HG03108 (cell line): ENCODE results near the gene ARHGAP15.

Experiments
- ATAC-seq: cut with Tn5 transposase; IDR thresholded peaks from one replicate; pipeline ENCODE4 v1.9.1; 2021; ENCODE audit warnings: moderate library complexity; ENCODE audit not compliant: unreplicated experiment

The ARHGAP15 gene

GRCh38 chr2:143334837-143335236 lies 205.6 kb downstream of the ARHGAP15 start:
- no peak for ATAC-seq

GRCh38 chr2:143336719-143337210 lies 207.5 kb downstream of the ARHGAP15 start:
- ATAC-seq = no peak

GRCh38 chr2:143341478-143341877 lies 212.3 kb downstream of the ARHGAP15 start:
- no peak for ATAC-seq

DNA sequence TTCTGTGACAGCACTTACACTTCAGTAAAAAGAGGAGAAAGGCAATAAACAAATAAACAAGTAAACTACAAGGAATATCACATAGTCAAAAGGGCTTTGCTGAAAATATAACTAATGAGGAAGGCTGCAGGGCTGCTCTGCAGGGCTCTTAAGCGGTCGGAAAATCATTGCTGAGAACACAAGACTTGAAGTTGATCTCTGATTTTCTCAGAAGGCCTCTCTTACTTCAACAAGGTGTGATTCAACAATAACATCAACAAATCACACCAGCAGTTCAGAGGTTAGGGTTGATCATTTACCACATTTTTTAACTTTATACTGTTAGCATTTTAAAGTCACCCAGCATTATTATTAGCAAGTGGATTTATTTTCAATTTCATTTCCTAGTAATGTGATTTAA lies 215.6 kb downstream of the ARHGAP15 start:
- no peak for ATAC-seq

GRCh38 chr2:143345887-143346787 lies 216.9 kb downstream of the ARHGAP15 start:
- ATAC-seq = no peak

- ATAC-seq = no peak
These were observed 218.1 kb downstream of the ARHGAP15 start for GRCh38 chr2:143347271-143347695.

DNA sequence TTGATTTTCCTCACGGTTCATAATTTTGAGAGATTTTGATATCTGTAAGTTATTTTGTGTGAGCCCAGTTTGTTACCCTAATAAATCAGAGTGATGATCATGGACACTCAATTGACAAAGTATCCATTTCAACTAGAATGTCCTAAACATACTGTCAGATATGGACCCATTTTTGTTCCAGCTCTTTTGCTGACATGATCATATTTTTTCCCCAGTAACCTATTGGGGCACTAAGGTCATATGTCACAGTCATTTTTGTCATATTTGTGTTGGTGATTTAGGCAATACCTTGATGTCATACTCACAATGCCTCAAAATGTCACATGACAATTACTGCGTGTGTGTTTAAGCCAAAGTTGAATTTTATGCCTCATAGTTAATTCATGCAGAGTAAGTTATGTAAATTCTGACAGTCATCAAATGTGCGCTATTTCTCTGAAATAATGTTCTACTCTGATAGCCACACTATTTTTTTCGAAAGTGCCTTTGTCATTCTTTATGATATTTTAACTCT lies 218.7 kb downstream of the ARHGAP15 start:
- ATAC-seq = no peak

DNA sequence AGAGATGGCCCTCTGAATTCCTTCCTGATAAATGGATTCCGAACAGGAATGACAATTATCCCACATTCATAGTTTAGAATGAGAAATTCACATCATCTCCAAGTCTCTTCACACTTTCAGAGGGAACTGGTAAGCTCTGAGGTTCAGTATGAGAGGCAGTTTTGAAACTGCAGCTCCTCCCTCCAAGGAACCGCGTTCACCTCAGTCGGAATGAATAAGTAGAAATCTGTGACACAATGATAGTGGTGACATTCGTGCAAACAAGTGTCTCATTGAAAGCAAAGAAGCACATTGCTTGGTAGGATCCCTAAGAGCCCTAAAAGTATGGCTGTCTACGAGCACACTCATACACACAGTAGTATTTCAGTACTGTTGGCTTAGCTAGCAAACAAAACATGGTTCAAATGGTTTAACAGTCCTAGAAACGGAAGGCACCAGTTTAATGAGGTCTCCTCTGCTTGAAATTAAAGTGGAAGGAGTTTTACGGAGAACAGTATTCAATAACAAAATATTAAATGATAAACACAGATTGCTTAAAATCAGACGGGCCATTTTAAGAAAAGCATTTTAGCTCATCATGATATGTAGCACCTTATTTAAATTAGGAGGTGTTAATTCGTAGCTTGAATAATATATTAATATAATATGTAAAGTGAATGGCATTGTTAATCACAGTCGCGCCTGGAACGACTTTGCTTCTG lies 225.0 kb downstream of the ARHGAP15 start:
- ATAC-seq = no peak

DNA sequence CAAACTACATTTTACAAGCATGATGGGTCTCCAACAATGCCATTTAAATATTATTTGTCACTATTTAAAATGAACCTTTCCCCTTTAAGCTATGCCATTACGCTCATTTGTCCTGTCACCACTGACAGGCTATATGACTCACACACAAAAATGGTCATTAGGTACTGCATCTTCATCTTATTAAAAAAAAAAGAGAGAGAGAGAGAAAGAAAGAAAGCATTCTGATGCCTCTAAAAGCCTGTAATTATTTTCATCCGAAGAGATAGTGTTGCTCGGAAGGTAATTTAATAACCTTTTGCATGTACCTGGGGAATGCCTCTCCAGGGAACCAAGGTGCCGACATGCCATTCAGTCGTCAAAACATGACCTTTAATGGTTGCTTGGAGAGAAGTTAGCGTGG lies 226.7 kb downstream of the ARHGAP15 start:
- ATAC-seq = no peak

- ATAC-seq = no peak
These were observed 227.1 kb downstream of the ARHGAP15 start for GRCh38 chr2:143356336-143356735.

DNA sequence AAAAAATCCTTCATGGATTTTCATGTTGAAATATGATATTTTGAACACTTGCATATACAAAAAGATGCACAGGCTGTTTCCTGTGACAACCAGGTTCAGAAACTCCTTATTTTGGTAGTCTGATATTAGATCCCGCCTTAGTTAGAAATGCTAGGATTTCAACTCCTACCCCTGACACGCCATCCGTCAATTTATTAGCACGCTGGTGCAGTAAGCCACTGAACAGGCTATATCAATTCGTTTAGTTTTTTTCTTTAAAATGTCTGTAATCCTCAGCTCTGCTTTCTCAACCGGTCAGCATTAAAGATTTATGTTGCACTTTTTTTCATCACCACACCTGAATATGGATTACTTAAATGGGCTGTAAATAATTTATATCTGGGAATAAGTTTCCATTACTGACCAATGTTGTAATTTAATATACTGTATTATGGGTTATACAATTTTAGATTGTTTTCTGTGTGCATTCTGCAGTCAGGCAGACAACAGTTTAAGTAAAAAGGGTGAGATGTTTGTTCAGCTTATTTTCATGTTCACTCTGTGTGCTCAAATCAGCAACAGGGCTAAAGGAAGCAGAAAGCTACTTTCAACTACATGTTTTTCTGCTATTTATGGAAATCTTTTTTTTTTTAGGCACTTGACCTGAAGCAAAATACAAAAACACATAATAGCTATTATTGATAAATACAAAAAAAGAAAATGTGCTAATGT lies 227.7 kb downstream of the ARHGAP15 start:
- no peak for ATAC-seq

- no peak for ATAC-seq
These were observed 228.7 kb downstream of the ARHGAP15 start for GRCh38 chr2:143357966-143358365.

DNA sequence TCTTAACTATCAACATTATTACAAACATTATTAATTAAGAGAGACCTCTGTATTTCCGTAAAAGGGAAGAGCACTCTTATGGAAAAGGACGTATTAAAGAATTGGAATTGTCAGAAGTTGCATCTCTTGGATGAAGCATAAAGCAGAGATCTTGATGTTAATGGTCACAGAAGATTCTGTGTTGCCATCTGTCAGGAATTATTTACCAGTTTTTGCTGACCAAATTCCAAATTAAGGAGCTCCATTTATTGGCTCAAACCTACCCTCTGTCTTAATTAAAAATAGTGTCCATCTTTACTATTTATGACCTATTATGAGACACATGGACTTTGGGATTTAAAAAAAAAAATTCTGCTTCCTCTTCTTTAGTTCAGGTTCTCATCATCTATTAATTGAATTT lies 232.1 kb downstream of the ARHGAP15 start:
- no peak for ATAC-seq

GRCh38 chr2:143371616-143372015 lies 242.4 kb downstream of the ARHGAP15 start:
- no peak for ATAC-seq

DNA sequence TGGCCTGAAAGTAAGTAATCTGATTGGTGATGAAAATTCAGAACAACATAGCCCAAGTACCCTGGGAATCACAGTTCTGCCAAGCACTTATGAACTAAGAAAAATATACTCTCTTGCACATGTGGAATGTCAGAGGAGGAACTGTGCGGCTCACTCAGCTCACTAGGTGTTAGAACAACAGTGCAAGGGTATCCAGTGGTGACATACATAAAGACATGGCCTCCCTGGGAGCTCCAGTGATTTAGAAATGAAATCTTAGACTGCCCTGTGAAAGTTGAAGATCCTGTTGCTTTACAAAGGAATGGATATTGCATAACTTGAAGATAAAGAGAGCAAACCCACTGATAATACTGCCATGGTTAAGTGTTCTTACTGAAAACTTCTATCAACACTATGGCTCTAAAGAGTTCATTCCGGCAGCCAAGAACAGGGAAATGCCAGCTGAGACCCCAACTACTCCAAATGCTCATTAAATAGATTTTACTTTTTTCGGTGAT lies 246.2 kb downstream of the ARHGAP15 start:
- ATAC-seq = no peak

GRCh38 chr2:143378996-143379395 lies 249.8 kb downstream of the ARHGAP15 start:
- ATAC-seq = no peak

GRCh38 chr2:143379955-143380354 lies 250.7 kb downstream of the ARHGAP15 start:
- ATAC-seq = no peak

DNA sequence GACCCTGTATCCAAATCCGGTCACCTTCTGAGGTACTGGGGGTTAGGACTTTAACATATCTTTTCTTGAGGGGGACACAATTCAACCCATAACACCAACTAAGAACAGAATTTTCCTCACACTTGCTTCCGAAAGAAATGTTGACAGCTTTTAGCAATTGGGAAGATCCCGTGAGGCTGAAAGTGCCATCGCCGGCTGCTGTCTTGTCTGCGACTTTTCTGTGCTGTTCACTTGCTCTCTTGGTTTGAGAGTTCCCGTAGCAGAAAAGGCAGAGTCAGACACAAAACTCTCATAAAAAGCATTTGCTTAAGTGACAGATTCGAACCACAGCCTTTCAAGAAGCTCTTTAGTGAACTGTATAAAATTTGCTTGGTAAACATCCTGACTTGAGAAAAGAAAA lies 253.4 kb downstream of the ARHGAP15 start:
- ATAC-seq = no peak

DNA sequence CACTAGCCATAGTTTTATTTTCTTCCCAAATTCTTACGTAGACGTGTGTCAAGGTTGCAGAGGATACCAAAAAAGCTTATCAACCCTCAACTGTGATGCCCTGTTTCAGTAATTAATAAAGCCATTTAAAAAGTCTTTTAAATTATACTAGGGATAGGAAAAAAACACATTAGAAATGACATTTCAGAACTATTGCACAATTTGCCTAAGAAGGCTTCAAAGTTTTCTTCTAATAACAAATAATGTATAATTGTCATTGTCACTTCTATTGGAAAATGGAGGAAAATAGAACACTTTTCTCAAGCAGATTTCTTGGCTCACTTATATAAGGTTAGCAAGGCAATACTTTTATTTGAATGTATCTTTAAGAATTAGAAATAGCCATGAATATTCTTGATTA lies 253.8 kb downstream of the ARHGAP15 start:
- ATAC-seq = no peak

DNA sequence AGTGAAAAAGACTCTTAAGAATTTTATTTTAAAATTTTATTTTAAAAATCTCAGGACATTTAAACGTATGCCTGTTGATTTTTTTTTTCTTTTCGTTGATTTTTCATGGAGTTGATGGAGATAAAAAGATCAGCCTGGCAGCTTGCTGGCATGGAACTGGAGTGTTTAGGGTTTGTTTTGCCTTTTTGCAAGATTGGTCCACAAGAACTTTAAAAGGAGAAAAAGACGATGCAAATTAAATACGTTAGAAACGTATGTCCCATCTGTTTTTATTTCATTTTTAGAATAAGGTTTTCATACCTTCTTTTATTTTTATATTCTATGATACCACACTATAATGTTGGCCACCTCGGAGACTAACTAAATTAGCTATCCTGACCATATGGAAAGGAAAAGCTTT lies 254.9 kb downstream of the ARHGAP15 start:
- no peak for ATAC-seq

- no peak for ATAC-seq
These were observed 261.0 kb downstream of the ARHGAP15 start for GRCh38 chr2:143390171-143390570.
